HG02938 (cell line): Measurements from ENCODE around the gene PSMB11.

Experiments used
- ATAC-seq: cut with Tn5 transposase; IDR thresholded peaks from one replicate; pipeline ENCODE4 v1.9.1; 2021; ENCODE audit warnings: mild to moderate bottlenecking, moderate library complexity; ENCODE audit not compliant: unreplicated experiment

Gene PSMB11

GRCh38 chr14:23040100-23040499 is 1.9 kb upstream of the PSMB11 start:
- no peak for ATAC-seq

GRCh38 chr14:23041729-23042128 is 283 bp upstream of the PSMB11 start:
- no peak for ATAC-seq

- ATAC-seq, result no peak
These were observed 1.1 kb downstream of the PSMB11 start for GRCh38 chr14:23043145-23043544.

GRCh38 chr14:23043754-23044153 is 1.7 kb downstream of the PSMB11 start:
- no peak for ATAC-seq

GRCh38 chr14:23044840-23045239 is 2.8 kb downstream of the PSMB11 start:
- no peak for ATAC-seq

- no peak for ATAC-seq
These were observed 3.7 kb downstream of the PSMB11 start for GRCh38 chr14:23045419-23046357.

- ATAC-seq, result no peak
These were observed 5.1 kb downstream of the PSMB11 start for GRCh38 chr14:23047034-23047634.

GRCh38 chr14:23047751-23048693 is 6.0 kb downstream of the PSMB11 start:
- ATAC-seq, result no peak

- no peak for ATAC-seq
These were observed 7.0 kb downstream of the PSMB11 start for GRCh38 chr14:23049011-23049410.

- no peak for ATAC-seq
These were observed 9.4 kb downstream of the PSMB11 start for GRCh38 chr14:23051141-23052057.

GRCh38 chr14:23052182-23052623 is 10.2 kb downstream of the PSMB11 start:
- ATAC-seq, result no peak

- no peak for ATAC-seq
These were observed 10.7 kb downstream of the PSMB11 start for GRCh38 chr14:23052671-23053070.

- no peak for ATAC-seq
These were observed 11.4 kb downstream of the PSMB11 start for GRCh38 chr14:23053426-23053825.

- ATAC-seq, result no peak
These were observed 12.2 kb downstream of the PSMB11 start for GRCh38 chr14:23054000-23054811.

- no peak for ATAC-seq
These were observed 13.1 kb downstream of the PSMB11 start for GRCh38 chr14:23055147-23055550.

- no peak for ATAC-seq
These were observed 13.7 kb downstream of the PSMB11 start for GRCh38 chr14:23055621-23056144.

GRCh38 chr14:23056145-23056955 is 14.3 kb downstream of the PSMB11 start:
- peak; percentile 53 for ATAC-seq
